ENCODE measurements around the gene SLC6A7. TPM values are rescaled to one million over a fixed set of nuclear protein-coding genes. Genes with fewer than 3 reads are reported as not detected.

Gene SLC6A7
- total RNA-seq, 1 experiment from 2014 or later: not detected

DNA sequence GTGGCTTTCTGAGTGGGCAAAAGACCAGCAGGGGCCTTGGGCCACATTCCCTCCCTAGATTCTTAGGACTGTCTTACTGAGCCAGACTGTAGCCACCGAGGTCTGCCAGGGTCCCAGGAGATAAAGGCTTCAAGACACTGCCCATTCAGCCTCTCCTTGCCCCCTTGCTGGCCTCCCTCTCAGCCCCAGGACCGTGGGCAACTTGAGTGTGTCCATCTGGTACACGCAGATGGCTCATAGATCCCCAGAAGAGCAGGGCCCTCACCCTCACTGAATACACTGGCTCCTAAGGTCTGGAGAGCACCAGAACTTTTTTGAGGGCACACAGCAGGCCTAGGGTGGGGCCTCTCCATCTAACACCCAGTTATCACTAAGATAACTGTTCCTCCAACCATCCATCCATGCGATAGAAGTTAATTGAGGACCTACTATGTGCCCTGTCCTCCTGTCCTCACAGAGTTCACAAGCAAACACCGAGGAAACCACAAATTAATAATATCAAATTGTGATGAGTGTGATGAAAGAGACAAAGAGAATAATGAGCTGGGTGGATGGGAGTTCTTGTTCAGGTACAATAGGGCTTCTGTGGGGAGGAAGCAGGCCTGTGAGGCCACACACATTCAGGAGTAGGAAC, 29.3 kb upstream of the SLC6A7 start:
- H3K4me3 ChIP-seq (ENCODE audit: low read depth, low read length, poor library complexity, severe bottlenecking): no peak overlapping the region
- peak overlapping the region; percentile 81 for H3K27ac ChIP-seq (ENCODE audit: low read depth, low read length, poor library complexity, severe bottlenecking)
- CTCF ChIA-PET: interaction anchor here (0.5 kb wide), 1 partner anchor 331 kb away, joined by 3 read pairs; no protein-coding TSS in a partner anchor
- H3K4me1 ChIP-seq (ENCODE audit: insufficient read depth, low read length, poor library complexity, severe bottlenecking): peaks cover 45% of the 10 kb centered on the region
- no peaks in the 10 kb centered on the region for H3K36me3 ChIP-seq (ENCODE audit: insufficient read depth, low read length, poor library complexity, severe bottlenecking)
- TF ChIP-seq EZH2 (IDR thresholded peaks at IDR 0.05; ENCODE audit: borderline replicate concordance, low read depth, low read length, poor library complexity, severe bottlenecking): no peak
- TF ChIP-seq, protein P1, sequence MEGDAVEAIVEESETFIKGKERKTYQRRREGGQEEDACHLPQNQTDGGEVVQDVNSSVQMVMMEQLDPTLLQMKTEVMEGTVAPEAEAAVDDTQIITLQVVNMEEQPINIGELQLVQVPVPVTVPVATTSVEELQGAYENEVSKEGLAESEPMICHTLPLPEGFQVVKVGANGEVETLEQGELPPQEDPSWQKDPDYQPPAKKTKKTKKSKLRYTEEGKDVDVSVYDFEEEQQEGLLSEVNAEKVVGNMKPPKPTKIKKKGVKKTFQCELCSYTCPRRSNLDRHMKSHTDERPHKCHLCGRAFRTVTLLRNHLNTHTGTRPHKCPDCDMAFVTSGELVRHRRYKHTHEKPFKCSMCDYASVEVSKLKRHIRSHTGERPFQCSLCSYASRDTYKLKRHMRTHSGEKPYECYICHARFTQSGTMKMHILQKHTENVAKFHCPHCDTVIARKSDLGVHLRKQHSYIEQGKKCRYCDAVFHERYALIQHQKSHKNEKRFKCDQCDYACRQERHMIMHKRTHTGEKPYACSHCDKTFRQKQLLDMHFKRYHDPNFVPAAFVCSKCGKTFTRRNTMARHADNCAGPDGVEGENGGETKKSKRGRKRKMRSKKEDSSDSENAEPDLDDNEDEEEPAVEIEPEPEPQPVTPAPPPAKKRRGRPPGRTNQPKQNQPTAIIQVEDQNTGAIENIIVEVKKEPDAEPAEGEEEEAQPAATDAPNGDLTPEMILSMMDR (conservative IDR thresholded peaks at IDR 0.05; ENCODE audit: low read depth, low read length): no peak
- BruUV-seq (replicated peaks): no TSS peak
- H3K9me3 ChIP-seq (ENCODE audit: low read depth, low read length, poor library complexity, severe bottlenecking): no peaks in the 10 kb centered on the region
- intact Hi-C loops (cut with micrococcal nuclease; ENCODE audit: unreplicated experiment): loop anchor here (1.0 to 10.0 kb wide), 2 partner anchors 58 to 274 kb away; no protein-coding TSS in a partner anchor
- H3K27me3 ChIP-seq (replicated peaks; ENCODE audit: insufficient read depth, low read depth, low read length, poor library complexity): no peaks in the 10 kb centered on the region
- no peak for DNase-seq (ENCODE audit: low spot score)
- POLR2A ChIA-PET (ENCODE audit: low non-redundant PET): interaction anchor here (0.5 kb wide), 1 partner anchor 198 kb away, joined by 7 read pairs; no protein-coding TSS in a partner anchor

DNA sequence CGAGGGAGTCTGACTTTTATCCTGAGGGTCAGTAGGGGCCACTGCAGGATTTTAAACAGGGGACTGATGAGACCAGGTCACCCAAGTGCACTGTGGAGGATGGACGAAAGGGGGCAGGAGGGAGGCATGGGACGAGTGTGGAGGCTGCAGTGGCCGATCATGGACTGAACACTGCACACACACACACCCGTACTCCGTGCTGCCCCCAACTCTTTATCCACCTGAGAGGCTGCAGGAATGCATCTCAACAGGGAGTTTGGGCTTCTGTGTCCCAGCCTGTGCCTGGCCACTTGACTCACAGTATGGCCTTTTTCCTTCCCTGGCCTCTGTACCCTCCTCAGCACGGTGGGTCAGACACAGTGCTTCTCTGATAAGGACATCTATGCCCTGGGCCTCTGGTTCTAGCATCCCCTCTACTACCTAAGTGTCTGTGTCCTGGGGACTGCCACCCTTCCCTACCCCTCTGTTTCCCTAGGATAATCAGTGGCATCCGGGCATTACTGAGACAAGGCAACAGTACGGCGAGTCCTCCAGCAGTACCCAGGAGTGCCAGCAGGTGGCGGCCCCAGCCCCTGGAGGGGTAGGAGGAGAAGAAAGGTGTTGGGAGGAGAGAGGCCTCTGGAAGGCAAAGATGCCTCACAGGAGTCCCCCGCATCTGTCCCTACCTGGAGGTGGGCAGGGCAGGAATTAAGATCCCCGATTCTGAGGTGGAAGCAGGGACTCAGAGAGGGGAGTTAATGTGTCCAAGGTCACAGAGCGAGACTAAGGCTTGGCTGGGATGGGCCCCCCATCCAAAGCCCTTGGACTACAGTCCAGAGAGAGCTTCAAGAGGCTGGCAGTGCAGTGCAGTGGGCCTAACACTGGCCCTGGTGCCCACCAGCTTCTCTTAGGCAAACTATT, 28.4 kb upstream of the SLC6A7 start:
- H3K36me3 ChIP-seq (ENCODE audit: insufficient read depth, low read length, poor library complexity, severe bottlenecking): no peaks in the 10 kb centered on the region
- POLR2A ChIA-PET (ENCODE audit: low non-redundant PET): interaction anchor here (0.5 kb wide), 1 partner anchor 299 kb away, joined by 6 read pairs; no protein-coding TSS in a partner anchor
- H3K27me3 ChIP-seq (replicated peaks; ENCODE audit: insufficient read depth, low read depth, low read length, poor library complexity): no peaks in the 10 kb centered on the region
- DNase-seq (ENCODE audit: low spot score): peak; percentile 87
- H3K9me3 ChIP-seq (ENCODE audit: low read depth, low read length, poor library complexity, severe bottlenecking): no peaks in the 10 kb centered on the region
- no peak for TF ChIP-seq EZH2 (IDR thresholded peaks at IDR 0.05; ENCODE audit: borderline replicate concordance, low read depth, low read length, poor library complexity, severe bottlenecking)
- TF ChIP-seq, protein P1 (conservative IDR thresholded peaks at IDR 0.05; ENCODE audit: low read depth, low read length): peak; percentile 96
- H3K4me3 ChIP-seq (ENCODE audit: low read depth, low read length, poor library complexity, severe bottlenecking): no peak overlapping the region
- no peak overlapping the region for H3K27ac ChIP-seq (ENCODE audit: low read depth, low read length, poor library complexity, severe bottlenecking)
- intact Hi-C loops (cut with micrococcal nuclease; ENCODE audit: unreplicated experiment): loop anchor here (1.0 to 10.0 kb wide), 2 partner anchors 57 to 273 kb away; no protein-coding TSS in a partner anchor
- CTCF ChIA-PET: interaction anchor here (0.5 to 1.1 kb wide), 3 partner anchors 12 to 332 kb away, joined by 3 to 4 read pairs (median 4); no protein-coding TSS in a partner anchor
- H3K4me1 ChIP-seq (ENCODE audit: insufficient read depth, low read length, poor library complexity, severe bottlenecking): peaks cover 41% of the 10 kb centered on the region
- BruUV-seq (replicated peaks): no TSS peak

DNA sequence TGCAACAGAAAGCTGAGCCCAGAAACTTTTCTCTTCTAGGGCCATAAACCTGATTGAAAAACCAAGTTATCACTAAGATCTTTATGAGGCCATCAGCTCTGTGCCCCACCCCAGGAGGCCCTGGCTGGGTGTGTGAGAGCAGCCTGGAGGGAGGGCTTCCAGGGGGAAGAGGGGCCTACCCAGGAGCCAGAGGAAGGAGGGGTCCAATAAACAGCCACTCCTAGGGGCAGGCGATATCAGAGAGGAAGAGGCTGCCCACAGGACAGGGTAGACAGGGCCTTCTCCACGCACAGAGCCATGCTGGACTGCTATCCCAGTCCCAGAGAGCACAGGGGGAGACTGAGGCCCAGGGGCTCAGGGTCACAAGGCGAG, 27.7 kb upstream of the SLC6A7 start:
- H3K9me3 ChIP-seq (ENCODE audit: low read depth, low read length, poor library complexity, severe bottlenecking): no peaks in the 10 kb centered on the region
- no peaks in the 10 kb centered on the region for H3K36me3 ChIP-seq (ENCODE audit: insufficient read depth, low read length, poor library complexity, severe bottlenecking)
- ChIA-PET POLR2A (ENCODE audit: low non-redundant PET) (interaction anchor here (0.5 kb wide), 1 partner anchor 298 kb away, joined by 6 read pairs; no protein-coding TSS in a partner anchor), CTCF (interaction anchor here (1.0 to 1.1 kb wide), 2 partner anchors 11 to 13 kb away, joined by 4 read pairs; no protein-coding TSS in a partner anchor)
- H3K4me1 ChIP-seq (ENCODE audit: insufficient read depth, low read length, poor library complexity, severe bottlenecking): peaks cover 41% of the 10 kb centered on the region
- no TSS peak for BruUV-seq (replicated peaks)
- DNase-seq (ENCODE audit: low spot score): no peak
- no peak overlapping the region for H3K27ac ChIP-seq (ENCODE audit: low read depth, low read length, poor library complexity, severe bottlenecking)
- TF ChIP-seq EZH2 (IDR thresholded peaks at IDR 0.05; ENCODE audit: borderline replicate concordance, low read depth, low read length, poor library complexity, severe bottlenecking): no peak
- TF ChIP-seq, protein P1 (conservative IDR thresholded peaks at IDR 0.05; ENCODE audit: low read depth, low read length): no peak
- H3K27me3 ChIP-seq (replicated peaks; ENCODE audit: insufficient read depth, low read depth, low read length, poor library complexity): no peaks in the 10 kb centered on the region
- H3K4me3 ChIP-seq (ENCODE audit: low read depth, low read length, poor library complexity, severe bottlenecking): no peak overlapping the region
- intact Hi-C loops (cut with micrococcal nuclease; ENCODE audit: unreplicated experiment): loop anchor here (10.0 kb wide), 1 partner anchor 273 kb away; no protein-coding TSS in a partner anchor
